Mucosa of gallbladder (tissue), 1 donor: ENCODE data around the gene CNKSR3. TPM values are rescaled to one million over a fixed set of nuclear protein-coding genes. Genes with fewer than 3 reads are reported as not detected.

Experiments
- DNase-seq: peaks from one replicate; pipeline ENCODE4 v3.0.0-alpha.2; 2020; ENCODE audit warnings: low spot score
- total RNA-seq: library from RNA; stranded (reverse); gene quantifications from one replicate; pipeline ENCODE4 v1.2.1, GENCODE V29; 2021
- donor health status: DM: no; HTN: no; CAD: no.

Gene CNKSR3
- total RNA-seq, 1 donor from 2014 or later, result 39.0 TPM

GRCh38 chr6:154502553-154502952, 7.9 kb downstream of the CNKSR3 start:
- DNase-seq, result no peak

GRCh38 chr6:154501578-154501868, 9.0 kb downstream of the CNKSR3 start:
- DNase-seq, result no peak

- no peak for DNase-seq
These were observed 9.5 kb downstream of the CNKSR3 start for GRCh38 chr6:154500769-154501577.

GRCh38 chr6:154499855-154500589, 10.5 kb downstream of the CNKSR3 start:
- DNase-seq, result no peak

- DNase-seq, result no peak
These were observed 12.0 kb downstream of the CNKSR3 start for GRCh38 chr6:154498340-154498934.

GRCh38 chr6:154496793-154497517, 13.5 kb downstream of the CNKSR3 start:
- no peak for DNase-seq

- no peak for DNase-seq
These were observed 14.3 kb downstream of the CNKSR3 start for GRCh38 chr6:154496186-154496585.

- DNase-seq, result no peak
These were observed 15.7 kb downstream of the CNKSR3 start for GRCh38 chr6:154494592-154495311.

- DNase-seq, result no peak
These were observed 18.7 kb downstream of the CNKSR3 start for GRCh38 chr6:154491567-154492470.

- DNase-seq, result no peak
These were observed 20.7 kb downstream of the CNKSR3 start for GRCh38 chr6:154489822-154490221.

- no peak for DNase-seq
These were observed 21.6 kb downstream of the CNKSR3 start for GRCh38 chr6:154488802-154489437.

- DNase-seq, result no peak
These were observed 22.3 kb downstream of the CNKSR3 start for GRCh38 chr6:154488248-154488593.

- no peak for DNase-seq
These were observed 22.9 kb downstream of the CNKSR3 start for GRCh38 chr6:154487367-154488247.

GRCh38 chr6:154485815-154486214, 24.7 kb downstream of the CNKSR3 start:
- no peak for DNase-seq

- DNase-seq, result no peak
These were observed 25.5 kb downstream of the CNKSR3 start for GRCh38 chr6:154484942-154485341.

- no peak for DNase-seq
These were observed 27.6 kb downstream of the CNKSR3 start for GRCh38 chr6:154482858-154483257.

GRCh38 chr6:154481521-154482013, 28.9 kb downstream of the CNKSR3 start:
- no peak for DNase-seq

GRCh38 chr6:154479771-154480639, 30.5 kb downstream of the CNKSR3 start:
- DNase-seq, result no peak
